Activated naive CD4-positive, alpha-beta T cell treated with anti-CD3 and anti-CD28 coated beads, Interleukin-2, amount 50 U/mL, for 16 hours (primary cell): Measurements from ENCODE around the gene ENPP7.
A peak's percentile ranks its signal among the peaks of the same experiment; 100 is the strongest.

Source experiments
- DNase-seq: peaks from one replicate; pipeline ENCODE4 v3.0.0-alpha.2; 2020

ENPP7 gene

DNA sequence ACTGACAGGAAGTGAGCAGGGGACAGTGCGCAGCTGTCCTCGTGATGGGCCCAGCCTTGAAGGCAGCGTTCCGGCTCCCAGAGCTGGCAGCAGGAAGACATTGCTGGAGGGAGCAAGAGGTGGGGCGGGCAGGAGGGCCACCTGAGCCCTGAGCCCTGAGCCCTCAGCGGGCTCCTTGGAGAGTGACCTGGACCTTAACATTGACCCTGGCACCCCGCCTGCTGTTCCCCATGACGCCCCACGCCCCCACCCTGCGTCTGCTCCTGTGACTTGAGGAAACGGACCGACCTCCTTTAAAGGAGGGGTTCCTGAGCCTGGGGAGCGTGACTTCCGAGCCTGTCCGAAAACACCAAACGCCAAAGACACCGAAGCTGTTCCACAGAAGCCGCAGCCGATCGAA is 25.1 kb upstream of the ENPP7 start:
- DNase-seq = no peak

DNA sequence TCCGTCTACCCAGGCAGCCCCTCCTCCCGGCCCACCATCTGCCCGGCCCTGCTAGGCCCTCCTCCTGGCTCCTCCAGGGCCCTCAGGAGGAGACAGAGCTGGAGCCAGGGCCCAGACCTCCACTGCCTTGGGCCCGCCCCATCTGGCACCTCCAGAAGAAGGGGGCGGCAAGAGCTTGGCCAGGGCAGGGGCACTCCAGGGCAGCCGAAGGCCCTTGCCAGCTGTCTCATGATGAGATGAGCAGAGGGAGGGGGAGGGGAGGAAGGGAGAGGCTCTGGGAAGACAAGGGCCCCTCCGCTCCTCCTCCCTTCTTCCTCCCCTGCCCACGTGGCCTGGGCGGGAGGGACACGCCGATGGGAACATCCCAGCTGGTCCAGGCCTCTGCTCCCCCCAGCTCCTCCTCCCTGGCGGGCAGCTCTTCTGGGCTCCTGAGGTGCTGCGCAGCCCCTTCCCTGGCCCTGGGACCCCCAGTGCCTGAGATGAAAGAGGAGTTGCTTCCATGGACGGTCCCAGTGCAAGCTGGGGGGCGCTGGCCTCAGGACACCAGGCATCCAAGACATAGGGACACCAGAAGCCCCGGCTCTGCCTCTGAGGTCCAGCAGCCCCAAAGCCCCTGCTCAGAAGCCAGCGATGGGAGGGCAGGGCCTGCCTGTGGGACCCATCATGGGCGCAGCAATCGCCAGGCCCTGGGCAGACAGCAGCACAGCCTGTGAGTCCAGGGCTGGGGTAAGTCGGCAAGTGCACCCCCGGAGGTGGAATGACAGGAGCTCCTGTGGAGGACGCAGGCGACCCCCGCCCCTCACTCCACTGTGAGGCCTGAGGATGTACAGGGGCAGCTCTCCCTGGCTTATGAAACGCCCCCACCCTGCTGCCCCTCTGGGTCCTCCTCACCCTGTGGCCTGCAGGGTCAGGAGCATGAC is 23.6 kb upstream of the ENPP7 start:
- no peak for DNase-seq

DNA sequence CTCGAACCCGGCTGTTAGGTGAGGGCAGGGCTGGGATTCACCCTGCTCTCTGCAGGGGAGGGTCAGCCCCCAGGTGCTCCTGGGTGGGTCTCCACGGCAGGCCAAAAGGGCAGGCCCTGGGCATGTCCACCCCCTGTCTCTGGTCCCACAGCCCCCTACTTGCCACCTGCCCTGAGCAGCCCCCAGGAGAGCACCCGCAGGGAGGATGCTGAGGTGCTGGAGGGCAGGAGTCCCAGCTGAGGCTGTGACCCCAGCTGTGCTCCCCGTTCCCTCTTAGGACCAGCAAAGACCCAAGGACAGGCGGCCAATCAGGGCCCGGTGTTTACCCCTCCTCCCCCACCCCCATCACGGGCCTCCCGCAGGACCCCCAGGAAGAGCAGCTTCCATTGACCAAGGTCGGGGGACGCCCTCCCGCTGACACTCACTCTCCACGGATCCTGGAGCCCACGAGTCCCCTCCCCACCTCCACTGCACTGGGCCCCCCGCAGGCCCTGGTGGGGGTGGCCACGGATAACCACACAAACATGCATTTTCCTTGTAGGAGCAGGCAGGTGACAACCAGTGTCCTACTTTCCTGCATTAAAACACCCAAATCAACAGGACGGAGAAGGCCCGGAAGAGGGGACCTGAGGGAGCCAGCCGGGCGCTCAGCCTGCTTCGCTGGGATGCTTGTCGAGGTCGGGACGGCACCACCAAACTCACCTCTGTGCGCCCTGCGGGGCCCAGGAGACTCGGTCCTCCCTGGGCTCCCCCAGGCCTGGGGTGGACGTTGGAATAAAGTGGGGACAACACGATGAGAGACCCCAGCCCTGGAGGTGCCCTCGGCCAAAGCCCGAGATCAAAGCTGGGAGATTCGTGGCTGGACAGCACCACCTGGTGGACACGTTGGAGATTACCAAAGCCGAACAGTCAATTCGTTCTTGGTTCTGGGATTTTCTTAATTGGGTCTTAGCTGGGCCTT is 22.5 kb upstream of the ENPP7 start:
- peak; percentile 61 for DNase-seq

DNA sequence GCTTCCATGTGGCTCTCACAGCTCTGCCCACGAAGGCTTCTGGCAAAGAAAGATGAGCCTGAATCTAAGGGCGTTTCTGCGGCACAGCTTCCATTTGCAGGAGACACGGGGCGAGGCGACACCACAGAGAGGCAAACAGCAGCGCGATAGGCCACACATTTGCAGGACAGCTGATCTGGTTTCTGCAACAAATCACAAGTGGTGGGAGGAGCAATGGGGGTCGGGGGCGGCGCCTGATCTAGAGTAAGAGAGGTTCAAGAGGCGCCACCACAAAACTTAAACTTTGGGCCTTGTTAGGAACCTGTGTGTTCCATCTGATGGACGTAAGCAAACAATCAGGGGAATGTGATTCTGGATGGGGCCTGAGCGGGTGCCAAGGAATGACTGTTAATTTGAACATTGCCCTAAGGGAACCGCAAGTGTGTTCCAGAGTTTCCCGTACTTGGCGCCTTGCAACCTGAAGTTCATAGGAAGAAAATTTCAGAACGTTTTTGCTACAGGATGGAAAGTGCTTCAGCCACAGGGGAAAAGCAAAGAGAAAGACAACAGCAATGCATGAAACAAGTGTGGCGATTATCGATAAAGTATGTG is 18.9 kb upstream of the ENPP7 start:
- no peak for DNase-seq

DNA sequence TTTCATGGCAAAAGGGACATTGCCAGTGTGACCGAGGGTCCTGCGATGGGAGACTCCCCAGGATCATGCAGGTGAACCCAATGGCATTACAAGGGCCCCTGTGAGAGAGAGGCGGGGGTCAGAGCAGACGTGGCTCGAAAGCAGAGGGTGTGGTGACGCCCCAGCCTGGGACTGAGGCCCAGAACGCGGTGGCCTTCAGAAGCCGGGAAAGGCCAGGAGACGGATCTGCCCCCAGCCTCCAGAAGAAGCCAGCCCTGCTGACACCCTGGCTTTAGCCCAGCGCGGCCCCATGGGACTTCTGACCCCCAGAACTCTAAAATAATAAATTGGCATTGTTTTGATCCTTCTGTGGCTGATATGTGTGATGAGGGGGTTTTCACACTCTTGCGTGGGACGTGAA is 17.4 kb upstream of the ENPP7 start:
- no peak for DNase-seq

DNA sequence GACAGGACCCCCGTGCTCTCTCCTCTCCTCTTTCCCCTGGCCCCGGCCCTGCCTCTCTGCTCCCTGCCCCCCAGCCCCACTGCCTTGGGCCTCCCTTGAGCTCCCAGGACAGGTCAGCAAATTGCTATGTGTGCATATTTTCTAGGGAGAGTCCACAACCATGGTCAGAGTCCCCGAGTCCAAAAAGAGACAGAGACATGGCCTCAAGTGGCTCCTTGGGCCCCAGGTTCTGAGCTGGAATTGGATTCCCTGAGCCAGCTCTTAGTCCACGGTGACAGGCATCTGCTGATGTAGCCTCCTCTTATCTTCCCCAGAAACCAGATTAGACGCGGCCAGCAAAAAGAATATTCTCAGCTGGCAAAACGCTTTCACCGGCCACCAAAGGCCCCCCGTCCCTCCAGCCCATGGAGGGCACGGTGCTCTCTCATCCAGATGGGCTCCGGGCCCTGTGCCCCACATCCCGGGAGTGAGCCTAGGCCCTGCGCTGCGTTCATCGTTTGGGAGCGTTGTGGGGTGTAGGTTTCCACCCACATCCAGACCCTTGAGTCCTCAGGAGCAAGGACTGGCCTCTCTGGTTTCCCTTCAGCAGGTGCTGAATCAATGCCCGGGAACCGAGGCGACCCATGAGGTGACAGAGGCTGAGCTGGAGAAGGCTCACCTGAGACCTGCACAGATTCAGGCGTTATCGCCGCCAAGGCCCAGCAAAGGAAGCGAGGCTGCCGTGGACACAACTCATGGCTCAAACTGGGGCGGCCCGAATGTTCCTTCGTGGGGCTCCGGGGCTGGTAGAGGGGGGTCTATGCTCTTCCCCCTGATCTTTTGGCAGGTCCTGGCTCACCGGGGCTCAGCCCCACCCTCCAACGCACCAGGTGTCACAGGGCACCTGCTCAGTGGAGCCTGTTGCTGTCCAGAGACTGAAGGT is 16.3 kb upstream of the ENPP7 start:
- DNase-seq = no peak

DNA sequence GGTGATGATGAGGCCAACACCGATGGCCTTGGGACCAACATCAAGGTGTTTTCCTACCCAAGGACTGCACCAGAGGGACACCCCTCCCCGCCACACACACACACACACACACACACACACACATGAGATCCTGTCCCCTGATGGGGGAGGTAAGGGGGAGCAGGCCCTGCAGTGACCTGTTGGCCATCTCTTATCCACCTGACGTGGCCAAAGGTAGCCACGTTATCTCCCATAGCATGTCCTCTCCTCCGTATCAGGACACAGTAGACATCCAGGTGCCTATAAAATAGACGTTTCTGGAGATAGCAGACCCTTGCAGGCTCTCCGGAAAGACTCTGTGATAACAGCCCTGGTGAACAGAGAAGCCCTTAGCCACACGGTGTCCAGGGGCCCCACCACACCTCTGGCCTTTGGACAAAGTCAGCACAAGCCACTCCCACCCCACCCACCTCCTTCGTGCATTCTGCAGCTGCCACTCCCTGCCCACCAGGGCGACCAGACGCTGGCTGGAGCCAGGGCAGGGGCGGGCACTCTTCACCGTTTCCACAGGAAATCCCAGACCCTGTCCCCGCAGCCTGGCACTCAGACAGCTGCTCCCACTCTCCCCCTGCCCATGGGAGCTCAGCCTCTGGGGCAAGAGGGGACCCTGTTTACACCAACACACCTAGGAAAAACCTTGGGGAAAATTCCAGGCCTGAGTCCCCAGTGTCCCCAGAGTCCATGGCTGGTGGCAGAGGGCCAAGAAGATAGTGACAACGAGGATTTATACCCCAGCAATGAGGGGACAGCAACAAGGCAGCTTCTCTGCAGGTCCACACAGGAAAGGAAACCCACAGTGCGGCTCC is 15.4 kb upstream of the ENPP7 start:
- no peak for DNase-seq

DNA sequence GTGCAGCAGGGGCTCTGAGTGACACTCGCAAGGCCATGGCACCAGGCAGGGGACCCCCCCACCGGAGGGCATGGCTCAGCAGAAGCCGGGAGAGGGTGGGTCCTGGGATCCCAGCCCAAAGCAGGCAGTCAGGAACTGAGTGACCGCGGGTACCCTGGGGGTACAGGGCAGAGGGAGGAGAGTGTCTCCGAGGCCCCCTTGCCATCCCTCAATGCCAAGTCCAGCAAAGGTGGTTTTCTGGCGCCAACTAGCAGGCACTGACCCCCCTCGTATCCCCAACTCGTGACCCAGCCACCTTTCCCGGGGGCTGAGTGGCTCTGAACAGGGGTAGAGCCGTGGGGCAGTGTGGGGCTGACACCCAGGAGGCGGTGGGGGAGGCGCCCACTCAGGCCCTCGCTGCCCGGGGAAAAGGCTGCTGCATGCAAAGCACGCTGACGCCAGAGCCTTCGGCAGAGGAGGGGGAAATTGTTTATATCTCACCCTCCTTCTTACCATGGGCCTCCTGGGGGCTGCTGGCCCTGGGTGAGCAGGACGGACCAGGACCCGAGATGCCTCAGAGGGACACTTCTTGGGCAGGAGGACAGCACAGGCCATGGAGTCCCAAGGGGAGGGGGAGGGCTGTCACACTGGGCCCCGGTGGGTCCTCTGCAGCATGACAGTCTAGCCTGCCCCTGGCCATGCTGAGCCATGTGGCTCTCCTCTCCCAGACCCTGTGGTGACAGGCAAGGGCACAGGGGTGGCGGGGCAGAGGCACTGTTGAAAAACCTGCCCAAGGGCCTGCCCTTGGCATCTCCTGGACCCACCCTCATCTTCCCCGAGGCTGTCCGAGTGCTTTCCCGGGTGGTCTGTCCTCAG is 14.6 kb upstream of the ENPP7 start:
- DNase-seq = no peak

DNA sequence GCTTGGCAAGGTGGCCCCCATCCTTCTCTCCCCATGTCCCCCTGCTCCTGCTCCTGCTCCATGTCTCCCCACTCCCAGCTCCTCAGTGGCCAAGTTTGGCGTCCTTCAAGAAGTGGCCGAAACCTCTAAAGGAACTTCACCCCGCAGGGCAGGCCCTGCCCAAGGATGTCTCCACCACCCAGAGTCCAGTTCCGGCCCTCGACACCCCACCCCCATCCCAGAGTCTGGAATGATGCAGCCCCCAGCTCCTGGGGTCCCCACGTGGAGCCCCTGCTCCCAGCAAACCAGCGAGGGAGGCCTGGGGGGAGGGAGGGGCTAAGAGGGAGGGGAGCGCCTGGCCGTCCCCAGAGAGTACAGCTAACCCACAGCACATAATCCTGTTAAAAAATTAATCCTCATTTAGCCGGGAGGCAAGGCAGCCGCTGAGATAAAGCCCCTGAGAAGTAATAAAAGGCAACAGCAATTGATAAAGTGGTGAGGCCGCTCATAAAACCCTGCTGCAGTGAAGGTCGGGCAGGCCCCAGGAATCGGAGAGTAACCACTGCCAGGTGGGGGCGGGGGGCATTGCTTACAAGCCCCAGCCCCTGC is 9.9 kb upstream of the ENPP7 start:
- DNase-seq = no peak

DNA sequence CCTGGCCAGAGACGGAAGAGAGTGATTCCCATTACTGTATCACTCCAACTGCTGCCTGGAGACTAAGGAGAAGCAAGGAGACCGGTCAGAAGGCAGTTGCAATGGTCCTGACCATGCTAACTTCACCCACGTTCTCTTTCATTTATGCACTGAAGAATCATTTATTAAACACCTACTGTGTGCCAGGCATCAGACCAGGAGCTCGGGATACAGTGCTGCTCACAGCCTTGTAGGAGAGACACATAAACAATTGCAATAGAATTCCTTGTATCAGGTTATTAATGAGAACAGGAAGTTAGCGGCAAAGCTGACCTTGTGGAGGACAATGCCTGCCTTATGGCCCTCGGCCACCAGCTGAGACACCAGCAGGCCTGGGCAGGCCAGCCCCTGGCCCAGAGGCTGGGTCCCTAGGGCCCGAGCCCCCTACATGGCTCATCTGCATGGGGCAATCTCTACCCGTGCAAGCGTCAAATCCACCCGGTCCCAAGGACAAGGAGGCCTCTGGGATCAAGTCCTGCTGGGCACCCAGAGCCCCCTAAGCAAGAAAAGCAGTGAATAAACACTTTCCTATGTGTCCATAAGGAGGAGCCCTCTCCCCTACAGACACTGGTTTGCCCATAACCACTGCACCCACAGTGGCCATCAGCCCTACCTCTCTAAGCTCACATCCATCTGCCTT is 8.6 kb upstream of the ENPP7 start:
- DNase-seq = no peak

DNA sequence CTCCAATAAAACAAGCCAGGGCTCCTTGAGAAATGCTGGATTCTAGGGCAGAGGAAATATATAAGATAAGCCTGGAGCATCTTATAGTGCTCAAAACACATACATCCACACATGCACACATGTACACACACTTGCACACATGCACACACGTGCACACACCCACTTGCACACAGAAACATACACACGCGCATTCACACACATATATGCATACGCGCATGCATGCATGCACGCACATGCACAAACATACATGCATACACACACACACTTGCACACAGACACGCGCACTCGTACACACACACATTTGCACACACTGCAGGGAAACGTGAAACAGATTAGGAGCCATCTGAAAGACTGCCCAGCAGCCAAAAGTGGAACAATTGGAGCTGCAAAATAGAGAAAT is 8.0 kb upstream of the ENPP7 start:
- DNase-seq = no peak

DNA sequence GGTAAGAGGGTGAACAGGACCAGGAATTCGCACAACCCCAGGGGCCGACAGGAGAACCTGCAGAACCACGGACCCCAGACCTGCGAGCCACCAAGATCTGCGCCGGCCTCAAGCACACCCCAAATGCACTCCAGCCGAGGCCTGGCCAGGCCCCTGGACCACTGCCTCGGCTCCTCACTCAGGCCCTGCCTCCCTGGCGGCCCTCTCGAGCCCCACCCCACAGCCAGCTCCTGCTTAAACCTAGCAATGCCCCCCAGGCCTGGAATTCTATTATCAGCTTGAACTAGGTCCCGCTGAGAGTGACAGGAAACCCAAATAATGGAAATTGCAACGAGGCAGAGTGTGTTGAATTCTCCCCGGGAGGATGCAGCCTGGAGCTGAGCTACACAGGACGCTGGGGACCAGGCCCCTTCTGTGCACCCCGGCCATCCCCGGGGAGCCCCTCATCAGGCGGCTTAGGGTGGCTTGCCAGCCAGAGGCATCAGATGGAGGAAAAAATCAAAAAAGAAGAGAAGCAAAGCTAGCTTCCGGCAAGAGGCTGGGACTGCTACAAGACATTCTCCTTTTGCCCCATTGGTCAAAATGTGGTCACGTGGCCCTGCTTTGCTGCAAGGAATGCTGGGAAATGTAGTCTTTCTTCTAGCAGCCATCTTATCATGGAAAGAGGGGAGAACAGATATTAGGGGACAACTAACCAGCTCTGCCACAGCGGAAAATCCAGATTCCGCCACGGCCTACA is 2.4 kb upstream of the ENPP7 start:
- DNase-seq = peak; percentile 81

DNA sequence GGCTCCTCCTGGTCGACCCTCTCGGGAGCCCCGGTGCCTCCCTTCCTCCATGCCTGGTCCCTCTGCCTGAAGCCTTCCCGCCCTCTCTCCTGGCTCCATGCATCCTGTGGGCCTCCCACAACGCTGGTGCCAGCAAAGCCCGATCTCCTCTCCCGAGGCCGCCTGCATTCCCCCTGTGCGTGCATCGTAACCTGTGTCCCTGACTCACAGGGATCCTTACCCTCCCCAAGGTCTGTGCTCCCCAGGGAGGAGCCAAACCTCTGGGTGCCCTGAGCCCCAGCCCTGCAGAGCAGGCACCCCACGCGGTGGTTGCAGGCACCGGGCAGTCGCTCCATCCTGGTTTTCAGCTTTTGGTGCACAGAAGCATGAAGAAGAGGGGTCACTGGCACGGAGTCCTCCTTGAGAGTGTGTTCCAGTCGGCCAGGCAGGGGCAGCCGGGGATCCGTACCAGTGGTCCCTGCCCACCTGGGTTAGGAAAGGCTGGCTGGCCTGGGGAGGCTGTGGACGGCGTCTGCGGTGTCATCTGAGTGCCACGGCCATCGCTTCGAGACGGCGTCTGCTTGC is 1.8 kb upstream of the ENPP7 start:
- no peak for DNase-seq

DNA sequence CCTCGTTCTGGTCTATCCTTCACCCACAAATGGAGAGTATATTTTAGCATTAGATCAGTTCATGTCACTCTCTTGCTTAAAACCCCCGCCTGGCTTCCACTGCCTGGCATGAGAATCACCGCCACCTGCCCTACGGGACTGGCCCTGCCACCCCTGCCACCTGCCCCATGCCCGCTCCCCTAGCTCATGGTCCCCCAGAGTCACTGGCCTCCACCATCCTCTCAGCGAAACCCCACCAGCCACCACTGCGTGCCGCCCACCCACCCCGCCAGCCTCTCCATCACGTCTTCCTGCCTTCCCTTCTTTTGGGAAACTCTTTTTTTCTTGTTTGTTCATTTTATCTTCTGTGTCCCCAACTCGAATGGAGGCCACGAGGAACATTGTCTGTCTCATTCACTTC is 982 bp upstream of the ENPP7 start:
- no peak for DNase-seq

DNA sequence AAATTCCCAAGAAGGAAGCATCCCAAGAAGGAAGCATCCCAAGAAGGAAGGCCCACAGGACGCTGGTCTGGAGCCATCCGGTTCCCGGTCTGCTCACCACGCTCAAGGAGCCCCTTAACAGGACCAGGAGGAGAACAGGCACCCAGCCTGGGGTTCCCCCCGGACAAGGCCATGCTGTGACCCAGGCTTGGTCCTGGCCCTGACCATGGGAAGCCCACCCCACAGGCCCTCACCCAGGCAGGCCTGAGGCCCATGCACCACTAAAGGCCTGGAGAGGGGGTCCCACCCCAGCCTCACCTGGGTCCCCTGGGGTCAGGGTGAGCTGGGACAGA is 340 bp upstream of the ENPP7 start:
- DNase-seq = no peak

DNA sequence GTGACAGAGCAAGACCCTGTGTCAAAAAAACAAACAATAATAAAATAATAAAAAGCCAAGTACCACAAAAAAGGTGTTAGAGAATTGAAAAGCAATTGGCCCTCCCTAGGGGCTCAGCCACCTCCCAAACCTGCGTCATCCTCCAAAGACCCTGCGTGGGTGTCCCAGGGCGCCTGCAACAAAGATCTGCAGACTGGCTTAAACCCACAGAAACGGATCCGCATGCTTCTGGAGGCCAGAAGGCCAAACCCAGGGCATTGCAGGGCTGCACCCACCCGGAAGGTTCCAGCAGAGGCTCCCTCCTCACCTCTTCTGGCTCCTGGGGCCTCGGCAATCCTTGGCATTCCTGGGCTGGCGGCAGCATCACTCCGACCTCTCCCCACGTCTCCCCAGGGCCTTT is 1.5 kb downstream of the ENPP7 start:
- DNase-seq = no peak

DNA sequence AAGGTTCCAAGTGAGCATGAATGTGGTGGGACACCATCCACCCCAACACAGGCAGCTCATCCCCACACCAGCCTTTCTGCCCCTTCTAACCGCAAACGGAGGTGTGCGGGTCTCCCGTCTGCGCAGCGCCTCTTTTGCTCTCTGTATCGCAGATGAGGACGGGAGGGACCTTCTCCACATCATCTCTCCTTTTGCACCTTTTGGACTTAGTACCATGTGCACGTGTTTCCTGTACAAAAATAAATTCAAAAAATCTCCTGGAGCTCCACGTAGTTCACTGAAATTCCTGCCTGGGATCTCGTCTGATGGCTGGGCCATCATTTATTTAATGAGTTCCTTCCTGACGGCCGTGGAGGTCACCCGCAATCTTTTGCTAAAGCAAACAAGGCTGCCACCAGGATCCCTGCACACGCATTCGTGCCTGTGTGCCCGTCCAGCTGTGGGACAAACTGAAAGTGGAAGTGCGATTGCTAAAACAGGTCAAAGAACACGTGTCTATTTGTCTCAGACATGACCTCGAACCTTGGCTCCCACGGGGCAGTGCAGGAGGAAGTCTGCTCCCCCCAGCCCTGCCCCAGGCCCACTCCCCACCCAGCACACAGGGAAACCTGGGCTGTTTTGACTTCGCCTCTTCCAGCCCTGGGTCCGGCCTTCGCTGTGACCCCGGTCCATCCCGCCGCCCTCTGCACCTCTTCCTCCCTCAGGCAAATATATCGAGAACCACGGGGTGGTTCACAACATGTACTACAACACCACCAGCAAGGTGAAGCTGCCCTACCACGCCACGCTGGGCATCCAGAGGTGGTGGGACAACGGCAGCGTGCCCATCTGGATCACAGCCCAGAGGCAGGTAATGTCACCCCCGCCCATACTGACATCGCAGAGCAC is 2.3 kb downstream of the ENPP7 start:
- DNase-seq = no peak
